ENCODE measurements around the gene USH1G. TPM values are rescaled to one million over a fixed set of nuclear protein-coding genes. Genes with fewer than 3 reads are reported as not detected.

USH1G gene
- total and polyA plus RNA-seq, 2 of the 13 experiments (the other 11 are each of a cell fraction or from before 2014, with no cell fraction given), result 0.04 TPM; not detected in 1

DNA sequence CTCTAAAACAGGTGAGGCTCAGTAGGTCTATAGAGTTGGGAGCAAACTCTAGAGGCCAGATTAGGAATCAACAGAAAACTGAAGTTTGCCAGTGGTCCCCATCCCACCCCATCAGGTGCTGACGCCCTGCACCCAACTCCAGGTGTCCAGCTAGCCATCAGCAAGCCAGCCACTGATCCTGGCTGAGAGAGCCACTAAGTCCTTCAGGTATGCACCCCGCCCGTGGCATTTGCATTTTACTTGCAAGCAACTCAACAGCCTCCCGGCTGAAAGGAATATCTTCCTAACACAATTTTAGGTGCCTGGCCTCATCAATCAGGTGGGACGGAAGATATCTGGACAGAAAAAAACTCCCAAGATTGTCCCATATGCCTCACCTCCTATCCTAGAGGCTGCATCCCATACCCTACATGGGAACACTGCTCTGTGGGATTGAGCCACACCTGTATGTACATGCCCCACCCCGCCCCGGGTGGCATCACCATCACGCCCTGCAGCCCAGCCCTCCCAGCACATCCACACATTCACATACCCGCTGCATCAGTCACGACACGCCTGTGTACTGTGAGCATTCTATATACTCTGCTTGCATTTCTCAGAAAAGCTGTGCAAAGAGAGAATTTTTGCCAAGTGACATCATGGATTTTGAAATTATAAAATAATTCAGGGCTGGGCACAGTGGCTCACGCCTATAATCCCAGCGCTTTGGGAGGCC is 20.9 kb upstream of the USH1G start:
- Histone ChIP-seq H2AFZ (ENCODE audit: low read length) (no peak overlapping the region), H3K36me3 (replicated peaks in 1 of 2; ENCODE audit: control insufficient read depth in 1 of 2, insufficient read depth in 2 of 2, low read length in 2 of 2) (no peaks in the 10 kb centered on the region), H3K27ac (ENCODE audit: extremely low read length, insufficient read depth, low read length) (no peak overlapping the region), H3K9ac (ENCODE audit: insufficient read depth, low read depth, low read length) (no peak overlapping the region), H3K4me1 (ENCODE audit: insufficient read depth, low read length) (no peaks in the 10 kb centered on the region), H3K4me3 (replicated peaks in 1 of 3; ENCODE audit: insufficient read depth in 1 of 3, low read depth in 2 of 3, low read length in 3 of 3) (no peak overlapping the region), H4K20me1 (ENCODE audit: insufficient read depth, low read length) (no peaks in the 10 kb centered on the region), H3K79me2 (ENCODE audit: insufficient read depth, low read length) (no peaks in the 10 kb centered on the region), H3K9me3 (ENCODE audit: low read length) (no peaks in the 10 kb centered on the region), H3K27me3 (ENCODE audit: control insufficient read depth in 1 of 2, insufficient read depth in 2 of 2, low read length in 2 of 2) (peaks cover 19 to 73% of the 10 kb centered on the region in 2 experiments; a peak in 4 of 5 replicates), H3K4me2 (ENCODE audit: low read depth, low read length) (no peak overlapping the region)
- FAIRE-seq (no peak), ATAC-seq (no peak), DNase-seq (ENCODE audit: low spot score) (no peak)
- POLR2A ChIA-PET, result no interaction called here
- CTCF ChIA-PET (ENCODE audit: low intra/inter-chr PET ratio, low total read pairs), result no interaction called here
- no peak for TF ChIP-seq ZNF878 (CRISPR knock-in tag; IDR thresholded peaks at IDR 0.05)
- TF ChIP-seq RAD21 (CRISPR knock-in tag; IDR thresholded peaks at IDR 0.05), result no peak
- TF ChIP-seq PAF1 (CRISPR knock-in tag; IDR thresholded peaks at IDR 0.05), result no peak
- TF ChIP-seq, protein P1, sequence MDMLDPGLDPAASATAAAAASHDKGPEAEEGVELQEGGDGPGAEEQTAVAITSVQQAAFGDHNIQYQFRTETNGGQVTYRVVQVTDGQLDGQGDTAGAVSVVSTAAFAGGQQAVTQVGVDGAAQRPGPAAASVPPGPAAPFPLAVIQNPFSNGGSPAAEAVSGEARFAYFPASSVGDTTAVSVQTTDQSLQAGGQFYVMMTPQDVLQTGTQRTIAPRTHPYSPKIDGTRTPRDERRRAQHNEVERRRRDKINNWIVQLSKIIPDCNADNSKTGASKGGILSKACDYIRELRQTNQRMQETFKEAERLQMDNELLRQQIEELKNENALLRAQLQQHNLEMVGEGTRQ (IDR thresholded peaks at IDR 0.05; ENCODE audit: low read depth, low read length), result no peak
- TF ChIP-seq, protein P1 (CRISPR knock-in tag; IDR thresholded peaks at IDR 0.05; ENCODE audit: borderline replicate concordance), result no peak
- no peak for TF ChIP-seq CHCHD3 (CRISPR knock-in tag; IDR thresholded peaks at IDR 0.05)
- in situ Hi-C loops (cut with HindIII; ENCODE audit: extremely low pct_ligation_motif_present, low pct_unique_long_range_greater_than_20kb), result no loop called here
- no TSS peak for BruUV-seq (replicated peaks)
- intact Hi-C loops (cut with micrococcal nuclease; ENCODE audit: unreplicated experiment), result no loop called here
- 41% methylated on average over 10 of the region's 13 CpGs for WGBS (ENCODE audit: low lambda C conversion rate)

All from HepG2 (cell line).